IMR-90 (cell line): ENCODE results near the gene SLC22A5. TPM values are rescaled to one million over a fixed set of nuclear protein-coding genes. Genes with fewer than 3 reads are reported as not detected.

Experiments used
- ATAC-seq: fragments of 200-7000 bp; cut with Tn5 transposase; 2 replicates; pipeline ENCODE4 v1.9.1; 2020; ENCODE audit warnings: low read depth, mild to moderate bottlenecking, moderate library complexity
- BruUV-seq: library from RNA; stranded (reverse); fragments of 400-500 nt; replicated peaks from 2 replicates; lab custom pipeline; 2021; lab: Mats Ljungman, UMichigan
- CTCF ChIA-PET: fragments of 300-600 bp; formaldehyde crosslinking; extraction: SDS; loops from one replicate; lab custom pipeline; 2021; ENCODE audit warnings: antibody characterized with exemption; lab: Yijun Ruan, JAX
- POLR2A ChIA-PET: fragments of 300-600 bp; sonication (Branson Sonifier 250); formaldehyde crosslinking; loops from one replicate; lab custom pipeline; 2022; ENCODE audit warnings: antibody characterized with exemption; ENCODE audit not compliant: unreplicated experiment; lab: Charles Lee
- DNase-seq: peaks from one replicate; pipeline ENCODE4 v3.0.0; 2013
- H2AFZ ChIP-seq: replicated peaks from 2 replicates; pipeline ENCODE3; 2013; ENCODE audit warnings: low read length, mild to moderate bottlenecking; ENCODE audit not compliant: poor library complexity
- H2AK5ac ChIP-seq: 2 replicates; pipeline ENCODE4 v1.6.1; 2013; ENCODE audit warnings: low read depth, low read length, inconsistent platforms
- H2AK9ac ChIP-seq: replicated peaks from 2 replicates; pipeline ENCODE3; 2013; ENCODE audit warnings: mild to moderate bottlenecking, low read depth, low read length, moderate library complexity; ENCODE audit not compliant: poor library complexity
- H2BK120ac ChIP-seq: 2 replicates; pipeline ENCODE4 v1.6.1; 2013; ENCODE audit warnings: low read depth, low read length, inconsistent platforms
- H2BK15ac ChIP-seq: 3 replicates; pipeline ENCODE4 v1.6.1; 2013; ENCODE audit warnings: low read depth, low read length, inconsistent platforms
- H2BK20ac ChIP-seq: 2 replicates; pipeline ENCODE4 v1.6.1; 2013; ENCODE audit warnings: low read depth, mild to moderate bottlenecking, inconsistent platforms, low read length, moderate library complexity
- H2BK5ac ChIP-seq: 2 replicates; pipeline ENCODE4 v1.6.1; 2013; ENCODE audit warnings: mild to moderate bottlenecking, low read depth, low read length, inconsistent platforms; ENCODE audit not compliant: poor library complexity, severe bottlenecking
- H3K14ac ChIP-seq: replicated peaks from 2 replicates; pipeline ENCODE4 v1.6.1; 2013; ENCODE audit warnings: low read depth, low read length, inconsistent platforms
- H3K18ac ChIP-seq: 2 replicates; pipeline ENCODE4 v1.6.1; 2013; ENCODE audit warnings: low read depth, low read length, control low read depth
- H3K23ac ChIP-seq: 2 replicates; pipeline ENCODE4 v1.6.1; 2013; ENCODE audit warnings: low read depth, low read length, inconsistent platforms
- H3K27ac ChIP-seq: 2 replicates; pipeline ENCODE4 v1.5.1; 2013; ENCODE audit warnings: mild to moderate bottlenecking, control low read depth, low read length; ENCODE audit not compliant: insufficient read depth
- H3K27me3 ChIP-seq: 2 replicates; pipeline ENCODE4 v1.6.1; 2013; ENCODE audit warnings: low read length; ENCODE audit not compliant: control insufficient read depth, insufficient read depth
- H3K36me3 ChIP-seq: 2 replicates; pipeline ENCODE4 v1.6.1; 2013; ENCODE audit warnings: low read length, mixed read lengths; ENCODE audit not compliant: control insufficient read depth, insufficient read depth
- H3K4ac ChIP-seq: 2 replicates; pipeline ENCODE4 v1.6.1; 2013; ENCODE audit warnings: low read depth, low read length, inconsistent platforms
- H3K4me1 ChIP-seq: 2 replicates; pipeline ENCODE4 v1.6.1; 2013; ENCODE audit warnings: low read length, mixed read lengths; ENCODE audit not compliant: control insufficient read depth, insufficient read depth
- H3K4me2 ChIP-seq: 2 replicates; pipeline ENCODE4 v1.6.1; 2013; ENCODE audit warnings: low read depth, mild to moderate bottlenecking, control low read depth, low read length, moderate library complexity
- H3K4me3 ChIP-seq: 2 replicates; pipeline ENCODE4 v1.5.1; 2013; ENCODE audit warnings: low read depth, mild to moderate bottlenecking, control low read depth, low read length, moderate library complexity; ENCODE audit not compliant: insufficient read depth
- H3K56ac ChIP-seq: 2 replicates; pipeline ENCODE4 v1.6.1; 2013; ENCODE audit warnings: low read length, inconsistent platforms; ENCODE audit not compliant: insufficient read depth; ENCODE audit errors: extremely low read depth
- H3K79me1 ChIP-seq, 2 experiments: 2 replicates each; pipeline ENCODE4 v1.6.1; 2013; ENCODE audit warnings: low read length in 2 of 2, inconsistent platforms in 1 of 2, low read depth in 1 of 2
- H3K9ac ChIP-seq: 2 replicates; pipeline ENCODE4 v1.6.1; 2013; ENCODE audit warnings: low read depth, low read length, control low read depth
- H3K9me1 ChIP-seq: 2 replicates; pipeline ENCODE4 v1.6.1; 2013; ENCODE audit warnings: low read length, inconsistent platforms; ENCODE audit not compliant: insufficient read depth
- H3K9me3 ChIP-seq: 2 replicates; pipeline ENCODE4 v1.6.1; 2013; ENCODE audit warnings: low read length; ENCODE audit not compliant: control insufficient read depth, insufficient read depth
- H4K20me1 ChIP-seq: 2 replicates; pipeline ENCODE4 v1.6.1; 2013; ENCODE audit warnings: low read length, inconsistent platforms; ENCODE audit not compliant: insufficient read depth
- H4K5ac ChIP-seq: 2 replicates; pipeline ENCODE4 v1.6.1; 2013; ENCODE audit warnings: mild to moderate bottlenecking, low read depth, low read length, control low read depth
- H4K8ac ChIP-seq, 2 experiments: 2 replicates each; pipeline ENCODE4 v1.6.1; 2013; ENCODE audit warnings: low read depth in 2 of 2, low read length in 2 of 2, control low read depth in 1 of 2, inconsistent platforms in 1 of 2
- H4K91ac ChIP-seq: 2 replicates; pipeline ENCODE4 v1.6.1; 2013; ENCODE audit warnings: low read depth, low read length, inconsistent platforms; ENCODE audit not compliant: insufficient read depth
- BHLHE40 ChIP-seq: fragments of 150-350 bp; IDR thresholded peaks from 2 replicates; pipeline ENCODE4 v1.6.1; 2016; ENCODE audit warnings: mild to moderate bottlenecking, low read depth, low read length
- FOS ChIP-seq: fragments of 150-350 bp; IDR thresholded peaks from 2 replicates; pipeline ENCODE4 v1.6.1; 2016; ENCODE audit warnings: low read depth, low read length
- MAFK ChIP-seq: IDR thresholded peaks from 2 replicates; pipeline ENCODE4 v1.6.1; 2012; ENCODE audit warnings: low read depth, low read length, improper control_type of control experiment
- MAZ ChIP-seq: IDR thresholded peaks from 2 replicates; pipeline ENCODE4 v1.6.1; 2012; ENCODE audit warnings: low read depth, mild to moderate bottlenecking, low read length, improper control_type of control experiment, moderate library complexity, borderline replicate concordance
- NFE2L2 ChIP-seq: fragments of 150-350 bp; IDR thresholded peaks from 2 replicates; pipeline ENCODE4 v1.6.1; 2016; ENCODE audit warnings: low read depth, mild to moderate bottlenecking, low read length
- RAD21 ChIP-seq: IDR thresholded peaks from 2 replicates; pipeline ENCODE4 v1.6.1; 2012; ENCODE audit warnings: low read length, improper control_type of control experiment
- RFX5 ChIP-seq: IDR thresholded peaks from 2 replicates; pipeline ENCODE4 v1.8.0; 2012; ENCODE audit warnings: low read depth, mild to moderate bottlenecking, low read length, moderate library complexity
- SMC3 ChIP-seq: fragments of 150-350 bp; IDR thresholded peaks from 2 replicates; pipeline ENCODE4 v1.6.1; 2016; ENCODE audit warnings: low read depth, mild to moderate bottlenecking, antibody characterized with exemption, low read length, moderate library complexity
- WGBS, 2 experiments: methylation state at CpG; one replicate each; pipeline versions ENCODE4 v1.1.5 to v1.1.7; 2013; ENCODE audit warnings: missing lambda C conversion rate in 2 of 2; ENCODE audit not compliant: insufficient read length in 1 of 2; ENCODE audit errors: extremely low coverage in 2 of 2; 5-methylcytosine and 5-hydroxymethylcytosine counted together
- dilution Hi-C: fragments of 300-500 bp; cut with HindIII; formaldehyde crosslinking; loops from one replicate; pipeline ENCODE4 v1.14.3; 2018; ENCODE audit warnings: low sequenced_read_pairs; ENCODE audit not compliant: unreplicated experiment
- in situ Hi-C: fragments of 300-500 bp; cut with MboI; formaldehyde crosslinking; loops from 3 replicates; pipeline ENCODE4 v1.14.3; 2019; ENCODE audit warnings: low sequenced_read_pairs, inconsistent platforms, mixed read lengths
- intact Hi-C: fragments of 100-400 bp; cut with micrococcal nuclease; formaldehyde crosslinking; loops from 2 replicates; pipeline ENCODE4 v1.10.0; 2022
- polyA plus RNA-seq, 3 experiments: library from polyadenylated mRNA; depleted of rRNA; stranded (reverse); fragments of >200 nt; gene quantifications; 2 replicates each; pipeline ENCODE4 v1.2.3, GENCODE V29; 2012; ENCODE audit warnings: low replicate concordance in 1 of 3
- total RNA-seq: library from RNA; depleted of rRNA; stranded (reverse); fragments of >200 nt; gene quantifications from 2 replicates; pipeline ENCODE4 v1.2.3, GENCODE V29; 2012
- TF ChIP-seq, protein P1 (sequence below): conservative IDR thresholded peaks from 2 replicates; pipeline ENCODE4 v1.5.1; 2012; ENCODE audit warnings: mild to moderate bottlenecking, low read depth, low read length, improper control_type of control experiment
- TF ChIP-seq, protein P2 (sequence below): fragments of 150-350 bp; IDR thresholded peaks from 2 replicates; pipeline ENCODE4 v1.6.1; 2016; ENCODE audit warnings: low read depth, mild to moderate bottlenecking, low read length, moderate library complexity, borderline replicate concordance

Gene SLC22A5
- total and polyA plus RNA-seq, 2 of the 4 experiments (the other 2 are of a cell fraction), result 6.1 to 7.1 TPM

DNA sequence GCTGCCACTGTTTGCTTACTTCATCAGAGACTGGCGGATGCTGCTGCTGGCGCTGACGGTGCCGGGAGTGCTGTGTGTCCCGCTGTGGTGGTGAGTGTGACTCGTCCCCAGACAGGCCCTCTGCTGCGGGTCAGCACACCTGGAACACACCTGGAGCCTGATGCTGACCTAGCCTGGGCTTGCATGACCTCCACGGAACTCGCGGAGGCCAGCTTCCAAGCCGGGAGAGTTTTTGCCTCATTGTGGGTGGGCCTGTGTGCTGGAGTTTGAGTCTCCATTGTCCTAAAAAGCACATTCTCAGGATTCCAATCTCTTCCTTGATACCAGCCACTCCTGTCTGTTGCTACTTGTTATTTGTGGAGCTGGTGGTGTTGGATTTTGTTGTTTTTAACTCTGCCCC, 47.2 kb upstream of the SLC22A5 start:
- intact Hi-C loops (no loop called here), dilution Hi-C loops (no loop called here), in situ Hi-C loops (no loop called here)
- BruUV-seq, result no TSS peak
- Histone ChIP-seq H2BK120ac (no peak overlapping the region), H2AFZ (peak overlapping the region; percentile 34), H3K4me1 (peaks cover 6% of the 10 kb centered on the region; the same call in 1 of the 2 replicates), H4K5ac (no peak overlapping the region), H4K91ac (no peak overlapping the region), H3K9me3 (no peaks in the 10 kb centered on the region), H3K4me2 (no peak overlapping the region), H4K8ac (no peak overlapping the region), H2BK5ac (no peak overlapping the region), H2AK9ac (no peak overlapping the region), H2AK5ac (no peak overlapping the region), H3K56ac (no peak overlapping the region), H3K4me3 (no peak overlapping the region), H3K79me1 (no peaks in the 10 kb centered on the region), H3K27ac (no peak overlapping the region), H3K14ac (no peak overlapping the region), H3K9ac (no peak overlapping the region), H3K4ac (no peak overlapping the region), H3K23ac (no peak overlapping the region), H3K9me1 (peaks cover 9% of the 10 kb centered on the region), H4K20me1 (no peaks in the 10 kb centered on the region), H2BK15ac (no peak overlapping the region), H2BK20ac (no peak overlapping the region), H3K36me3 (0 out of 2 replicates have a peak, but pooled peaks cover 2% of the 10 kb centered on the region), H3K18ac (no peak overlapping the region), H3K27me3 (no peaks in the 10 kb centered on the region)
- POLR2A ChIA-PET, result no interaction called here
- ATAC-seq, result no peak
- TF ChIP-seq RAD21 (no peak), RFX5 (no peak), NFE2L2 (no peak), SMC3 (no peak), MAZ (no peak), BHLHE40 (no peak), FOS (no peak), MAFK (no peak)
- TF ChIP-seq, protein P1, sequence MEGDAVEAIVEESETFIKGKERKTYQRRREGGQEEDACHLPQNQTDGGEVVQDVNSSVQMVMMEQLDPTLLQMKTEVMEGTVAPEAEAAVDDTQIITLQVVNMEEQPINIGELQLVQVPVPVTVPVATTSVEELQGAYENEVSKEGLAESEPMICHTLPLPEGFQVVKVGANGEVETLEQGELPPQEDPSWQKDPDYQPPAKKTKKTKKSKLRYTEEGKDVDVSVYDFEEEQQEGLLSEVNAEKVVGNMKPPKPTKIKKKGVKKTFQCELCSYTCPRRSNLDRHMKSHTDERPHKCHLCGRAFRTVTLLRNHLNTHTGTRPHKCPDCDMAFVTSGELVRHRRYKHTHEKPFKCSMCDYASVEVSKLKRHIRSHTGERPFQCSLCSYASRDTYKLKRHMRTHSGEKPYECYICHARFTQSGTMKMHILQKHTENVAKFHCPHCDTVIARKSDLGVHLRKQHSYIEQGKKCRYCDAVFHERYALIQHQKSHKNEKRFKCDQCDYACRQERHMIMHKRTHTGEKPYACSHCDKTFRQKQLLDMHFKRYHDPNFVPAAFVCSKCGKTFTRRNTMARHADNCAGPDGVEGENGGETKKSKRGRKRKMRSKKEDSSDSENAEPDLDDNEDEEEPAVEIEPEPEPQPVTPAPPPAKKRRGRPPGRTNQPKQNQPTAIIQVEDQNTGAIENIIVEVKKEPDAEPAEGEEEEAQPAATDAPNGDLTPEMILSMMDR, result no peak
- TF ChIP-seq, protein P2, sequence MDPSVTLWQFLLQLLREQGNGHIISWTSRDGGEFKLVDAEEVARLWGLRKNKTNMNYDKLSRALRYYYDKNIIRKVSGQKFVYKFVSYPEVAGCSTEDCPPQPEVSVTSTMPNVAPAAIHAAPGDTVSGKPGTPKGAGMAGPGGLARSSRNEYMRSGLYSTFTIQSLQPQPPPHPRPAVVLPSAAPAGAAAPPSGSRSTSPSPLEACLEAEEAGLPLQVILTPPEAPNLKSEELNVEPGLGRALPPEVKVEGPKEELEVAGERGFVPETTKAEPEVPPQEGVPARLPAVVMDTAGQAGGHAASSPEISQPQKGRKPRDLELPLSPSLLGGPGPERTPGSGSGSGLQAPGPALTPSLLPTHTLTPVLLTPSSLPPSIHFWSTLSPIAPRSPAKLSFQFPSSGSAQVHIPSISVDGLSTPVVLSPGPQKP, result no peak
- CTCF ChIA-PET, result interaction anchor here (0.6 kb wide), 1 partner anchor 1522 kb away, joined by 7 read pairs; no protein-coding TSS in a partner anchor
- whole genome bisulfite sequencing, 2 experiments, result 53% methylated on average over 7 of the region's 11 CpGs; no CpG with 5 or more reads in 1 of the 2 experiments
- no peak for DNase-seq
